ENCODE measurements around the gene GNAO1.

Gene GNAO1

GRCh38 chr16:56198755-56199114 is 7.4 kb downstream of the GNAO1 start:
- DNase-seq: no peak

- peak; percentile 23 for DNase-seq
Measured at GRCh38 chr16:56199164-56199563, 7.9 kb downstream of the GNAO1 start.

GRCh38 chr16:56201030-56201429 is 9.7 kb downstream of the GNAO1 start:
- no peak for DNase-seq

GRCh38 chr16:56202036-56202435 is 10.7 kb downstream of the GNAO1 start:
- peak; percentile 23 for DNase-seq

GRCh38 chr16:56203052-56203451 is 11.8 kb downstream of the GNAO1 start:
- peak; percentile 54 for DNase-seq

- no peak for DNase-seq
Measured at GRCh38 chr16:56204816-56205215, 13.5 kb downstream of the GNAO1 start.

- DNase-seq: no peak
Measured at GRCh38 chr16:56206951-56207350, 15.7 kb downstream of the GNAO1 start.

- DNase-seq: no peak
Measured at GRCh38 chr16:56207421-56207820, 16.1 kb downstream of the GNAO1 start.

GRCh38 chr16:56211435-56211981 is 20.2 kb downstream of the GNAO1 start:
- no peak for DNase-seq

- no peak for DNase-seq
Measured at GRCh38 chr16:56212144-56212543, 20.9 kb downstream of the GNAO1 start.

GRCh38 chr16:56221995-56222394 is 30.7 kb downstream of the GNAO1 start:
- no peak for DNase-seq

- no peak for DNase-seq
Measured at GRCh38 chr16:56222474-56222997, 31.2 kb downstream of the GNAO1 start.

GRCh38 chr16:56225017-56225742 is 33.9 kb downstream of the GNAO1 start:
- no peak for DNase-seq

GRCh38 chr16:56226187-56226586 is 34.9 kb downstream of the GNAO1 start:
- no peak for DNase-seq

- no peak for DNase-seq
Measured at GRCh38 chr16:56226845-56227525, 35.7 kb downstream of the GNAO1 start.

- DNase-seq: no peak
Measured at GRCh38 chr16:56227936-56228335, 36.6 kb downstream of the GNAO1 start.

GRCh38 chr16:56228476-56228875 is 37.2 kb downstream of the GNAO1 start:
- DNase-seq: no peak

GRCh38 chr16:56233795-56234566 is 42.7 kb downstream of the GNAO1 start:
- DNase-seq: no peak

- no peak for DNase-seq
Measured at GRCh38 chr16:56234737-56235136, 43.4 kb downstream of the GNAO1 start.

- no peak for DNase-seq
Measured at GRCh38 chr16:56237451-56237930, 46.2 kb downstream of the GNAO1 start.

- DNase-seq: no peak
Measured at GRCh38 chr16:56238188-56238587, 46.9 kb downstream of the GNAO1 start.

- no peak for DNase-seq
Measured at GRCh38 chr16:56241596-56241995, 50.3 kb downstream of the GNAO1 start.

GRCh38 chr16:56242740-56243139 is 51.5 kb downstream of the GNAO1 start:
- DNase-seq: no peak
